K562 (cell line): ENCODE results near the gene SACM1L. TPM values are rescaled to one million over a fixed set of nuclear protein-coding genes. Genes with fewer than 3 reads are reported as not detected.

Source experiments
- ATAC-seq: fragments of 200-7000 bp; cut with Tn5 transposase; 3 replicates; pipeline ENCODE4 v1.9.1; 2020; ENCODE audit warnings: moderate library complexity
- BruUV-seq: library from RNA; stranded (reverse); fragments of 400-500 nt; replicated peaks from 2 replicates; lab custom pipeline; 2021; lab: Mats Ljungman, UMichigan
- CTCF ChIA-PET: fragments of 300-600 bp; formaldehyde crosslinking; extraction: SDS; loops from one replicate; lab custom pipeline; 2021; ENCODE audit warnings: low intra/inter-chr PET ratio; lab: Yijun Ruan, JAX
- POLR2A ChIA-PET: fragments of 300-600, 350-650 bp; sonication (Branson Sonifier 250); formaldehyde crosslinking; extraction: SDS; loops from one replicate; lab custom pipeline; 2021; ENCODE audit warnings: antibody characterized with exemption, inconsistent platforms; lab: Yijun Ruan, JAX
- DNase-seq, 4 experiments: peaks; one replicate each; pipeline versions ENCODE4 v3.0.0 to v3.0.0-alpha.2; 2011 to 2018; ENCODE audit warnings: low spot score in 3 of 4, mixed read lengths in 3 of 4; ENCODE audit errors: extremely low read depth in 1 of 4
- FAIRE-seq: peaks from 2 replicates; lab custom pipeline; 2011; peaks lifted over from hg19 to GRCh38; lab: Jason Lieb, UNC
- H2AFZ ChIP-seq: 2 replicates; pipeline ENCODE4 v1.6.0; 2011; ENCODE audit warnings: low read depth, low read length, control low read depth, inconsistent platforms
- H3K27ac ChIP-seq: fragments of 200-600 bp; 3 replicates; pipeline ENCODE4 v1.8.0; 2011; ENCODE audit warnings: low read depth, mild to moderate bottlenecking, control low read depth, inconsistent platforms, low read length, moderate library complexity, mixed read lengths; ENCODE audit errors: extremely low read depth
- H3K27me3 ChIP-seq, 2 experiments: fragments of 300-600 bp in 1 of 2; 2 replicates in 1 of 2; 3 replicates in 1 of 2; pipeline versions ENCODE4 v1.6.0 to v1.8.0; 2011; ENCODE audit warnings: inconsistent platforms in 2 of 2, low read length in 2 of 2, mild to moderate bottlenecking in 1 of 2, mixed read lengths in 1 of 2, moderate library complexity in 1 of 2; ENCODE audit not compliant: control insufficient read depth in 2 of 2, insufficient read depth in 2 of 2
- H3K36me3 ChIP-seq: fragments of 300-600 bp; 3 replicates; pipeline ENCODE4 v1.8.0; 2011; ENCODE audit warnings: mild to moderate bottlenecking, low read length, inconsistent platforms; ENCODE audit not compliant: control insufficient read depth, insufficient read depth
- H3K4me1 ChIP-seq, 2 experiments: fragments of 200-600 bp in 1 of 2; replicated peaks in 1 of 2; 2 replicates in 1 of 2; 3 replicates in 1 of 2; pipeline versions ENCODE4 v1.5.1 to v1.8.0; 2011; ENCODE audit warnings: inconsistent platforms in 2 of 2, low read length in 2 of 2, mild to moderate bottlenecking in 1 of 2, mixed read lengths in 1 of 2, moderate library complexity in 1 of 2; ENCODE audit not compliant: control insufficient read depth in 2 of 2, insufficient read depth in 2 of 2
- H3K4me2 ChIP-seq: 2 replicates; pipeline ENCODE4 v1.6.1; 2011; ENCODE audit warnings: low read length, control low read depth, inconsistent platforms, mixed read lengths; ENCODE audit not compliant: insufficient read depth
- H3K4me3 ChIP-seq: fragments of 200-600 bp; sonication (generic), shearing (Covaris generic); 2 replicates; pipeline ENCODE4 v1.5.1; 2016; ENCODE audit warnings: control low read depth, inconsistent platforms
- H3K79me2 ChIP-seq: fragments of 200-600 bp; 3 replicates; pipeline ENCODE4 v1.8.0; 2011; ENCODE audit warnings: low read length, inconsistent platforms; ENCODE audit not compliant: control insufficient read depth, insufficient read depth
- H3K9ac ChIP-seq, 2 experiments: 2 replicates each; pipeline versions ENCODE4 v1.6.0 to v1.6.1; 2011; ENCODE audit warnings: low read depth in 2 of 2, low read length in 2 of 2, control low read depth in 1 of 2, inconsistent platforms in 1 of 2, mild to moderate bottlenecking in 1 of 2, mixed read lengths in 1 of 2; ENCODE audit not compliant: insufficient read depth in 1 of 2
- H3K9me1 ChIP-seq: one replicate; pipeline ENCODE4 v1.6.0; 2011; ENCODE audit warnings: inconsistent platforms, mild to moderate bottlenecking, low read length, moderate library complexity; ENCODE audit not compliant: control insufficient read depth, insufficient read depth
- H3K9me3 ChIP-seq: replicated peaks from 2 replicates; pipeline ENCODE4 v1.5.1; 2011; ENCODE audit warnings: low read depth, low read length, inconsistent platforms; ENCODE audit not compliant: control insufficient read depth, insufficient read depth
- H4K20me1 ChIP-seq: replicated peaks from 2 replicates; pipeline ENCODE4 v1.6.1; 2011; ENCODE audit warnings: low read length, inconsistent platforms, mixed read lengths; ENCODE audit not compliant: control insufficient read depth, insufficient read depth
- CC2D1A ChIP-seq: fragments of 450-650 bp; IDR thresholded peaks from 2 replicates; pipeline ENCODE4 v1.6.1; 2017; ENCODE audit warnings: mild to moderate bottlenecking
- COPS2 ChIP-seq: fragments of 450-650 bp; conservative IDR thresholded peaks from 2 replicates; pipeline ENCODE4 v1.6.1; 2016; ENCODE audit warnings: mild to moderate bottlenecking, moderate library complexity
- CTCFL ChIP-seq: IDR thresholded peaks from 2 replicates; pipeline ENCODE4 v1.6.1; 2011; ENCODE audit warnings: borderline replicate concordance, low read depth, mild to moderate bottlenecking, moderate library complexity, low read length; ENCODE audit not compliant: insufficient read depth, poor library complexity, severe bottlenecking
- E2F1 ChIP-seq: sonication (generic); formaldehyde crosslinking; IDR thresholded peaks from 2 replicates; pipeline ENCODE4 v1.8.1; 2023; ENCODE audit warnings: mild to moderate bottlenecking, missing genetic modification reagents, moderate library complexity
- ETS2 ChIP-seq: IDR thresholded peaks from 2 replicates; pipeline ENCODE4 v1.6.1; 2016; ENCODE audit warnings: borderline replicate concordance, missing genetic modification characterization, mild to moderate bottlenecking, moderate library complexity, missing compliant biosample characterization; ENCODE audit not compliant: poor library complexity, severe bottlenecking
- FOXJ3 ChIP-seq: sonication (generic); formaldehyde crosslinking; IDR thresholded peaks from 2 replicates; pipeline ENCODE4 v1.4.0; 2020; ENCODE audit warnings: mild to moderate bottlenecking, missing genetic modification reagents
- IFI16 ChIP-seq: fragments of 250-450 bp; sonication (Bioruptor Pico); IDR thresholded peaks from 2 replicates; pipeline ENCODE4 v2.1.2; 2022; ENCODE audit warnings: mild to moderate bottlenecking, inconsistent platforms
- MLX ChIP-seq, 2 experiments: fragments of 450-650 bp in 1 of 2; sonication (generic) in 1 of 2; formaldehyde crosslinking; conservative IDR thresholded peaks; 2 replicates each; pipeline versions ENCODE4 v1.4.0 to v1.8.1; 2020 to 2022; ENCODE audit warnings: mild to moderate bottlenecking in 1 of 2, missing genetic modification reagents in 1 of 2
- RBFOX2 ChIP-seq: fragments of 200-400 bp; formaldehyde crosslinking; IDR thresholded peaks from 2 replicates; pipeline ENCODE4 v1.6.1; 2017; ENCODE audit warnings: low read depth, mild to moderate bottlenecking, low read length, moderate library complexity
- SMAD3 ChIP-seq: fragments of 450-650 bp; formaldehyde crosslinking; conservative IDR thresholded peaks from 2 replicates; pipeline ENCODE4 v1.4.0; 2020; ENCODE audit warnings: mild to moderate bottlenecking
- ZNF395 ChIP-seq: fragments of 200-800 bp; sonication (Bioruptor generic); IDR thresholded peaks from 2 replicates; pipeline ENCODE4 v1.6.1; 2017; ENCODE audit warnings: missing genetic modification characterization, missing compliant biosample characterization
- ZNF75A ChIP-seq: fragments of 450-650 bp; formaldehyde crosslinking; IDR thresholded peaks from 2 replicates; pipeline ENCODE4 v1.4.0; 2020; ENCODE audit warnings: mild to moderate bottlenecking
- WGBS: fragments of 100-300 bp; shearing (Covaris generic); methylation state at CpG from one replicate; pipeline ENCODE4 v1.1.6; 2016; ENCODE audit warnings: low coverage, mixed read lengths; ENCODE audit not compliant: insufficient coverage; ENCODE audit errors: missing lambda C conversion rate; 5-methylcytosine and 5-hydroxymethylcytosine counted together
- in situ Hi-C: fragments of 300-500 bp; cut with MboI; formaldehyde crosslinking; loops from 4 replicates; pipeline ENCODE4 v1.15.0; 2018; ENCODE audit warnings: inconsistent platforms, mixed read lengths
- intact Hi-C: fragments of 100-400 bp; cut with micrococcal nuclease; formaldehyde crosslinking; loops from 2 replicates; pipeline ENCODE4 v1.14.2; 2022
- polyA plus RNA-seq, 8 experiments: library from polyadenylated mRNA; depleted of rRNA in 4 of 8; stranded (reverse) in 5 of 8; unstranded in 3 of 8; fragments of >200 nt; fragmentation: Nextera tagmentation in 2 of 8; fragmentation: Illumina TruSeq in 1 of 8; extraction: Ambion mirVana in 2 of 8; extraction: Trizol in 1 of 8; gene quantifications; 2 replicates each; pipeline versions ENCODE4 v1.2.1 to v1.2.3, GENCODE V29; 2011 to 2014; ENCODE audit warnings: inconsistent platforms in 1 of 8, missing spikeins in 1 of 8
- total RNA-seq, 7 experiments: library from RNA; depleted of rRNA in 6 of 7; stranded (reverse); fragments of >200 nt in 6 of 7; fragmentation: Illumina TruSeq in 2 of 7; extraction: Trizol in 2 of 7; gene quantifications; 2 replicates each; pipeline versions ENCODE4 v1.2.1 to v1.2.3, GENCODE V29; 2011 to 2021; ENCODE audit warnings: low replicate concordance in 1 of 7

Gene SACM1L
- total and polyA plus RNA-seq, 9 of the 15 experiments (the other 6 are each of a cell fraction or from before 2014, with no cell fraction given) = 25.7 to 67.2 (median 40.3) TPM

GRCh38 chr3:45657853-45658252 is 31.3 kb upstream of the SACM1L start (continued):
- TF ChIP-seq FOXJ3 (CRISPR knock-in tag) (no peak), MLX (CRISPR knock-in tag; conservative IDR thresholded peaks at IDR 0.05) (no peak), COPS2 (no peak), RBFOX2 (no peak)

- no TSS peak for BruUV-seq
- Histone ChIP-seq H3K9ac (no peak overlapping the region), H3K4me2 (no peak overlapping the region), H3K9me3 (no peaks in the 10 kb centered on the region), H3K79me2 (peaks cover 9% of the 10 kb centered on the region; the same call in 2 of the 3 replicates), H3K4me3 (no peak overlapping the region), H4K20me1 (peaks cover 3% of the 10 kb centered on the region; the same call in 1 of the 2 replicates), H3K9me1 (no peaks in the 10 kb centered on the region), H3K4me1 (peaks cover 5 to 7% of the 10 kb centered on the region in 2 experiments; a peak in 4 of 5 replicates), H3K27ac (no peak overlapping the region), H2AFZ (no peak overlapping the region; the same call in 1 of the 2 replicates), H3K36me3 (peaks cover 9% of the 10 kb centered on the region), H3K27me3 (no peaks in the 10 kb centered on the region)
- CTCF ChIA-PET = interaction anchor here (0.8 to 3.0 kb wide), 4 partner anchors 67 to 622 kb away, joined by 3 to 17 read pairs (median 10); no protein-coding TSS in a partner anchor
- FAIRE-seq = peak; percentile 78
- ATAC-seq = peak; percentile 68
- intact Hi-C loops = loop anchor here (5.0 to 10.0 kb wide), 3 partner anchors 265 to 433 kb away; partner anchors contain the start of gene TMEM158
- POLR2A ChIA-PET = interaction anchor here (0.5 to 1.1 kb wide), 11 partner anchors 10 to 1720 kb away, joined by 3 to 7 read pairs (median 4); no protein-coding TSS in a partner anchor
- peak; percentile 80 to 81 (median 80) for DNase-seq
- in situ Hi-C loops = loop anchor here (5.0 kb wide), 3 partner anchors 148 to 623 kb away; no protein-coding TSS in a partner anchor
- 39% methylated on average over 17 of the region's 19 CpGs for WGBS
- TF ChIP-seq IFI16 (CRISPR knock-in tag) = 0 out of 2 replicates have a peak, but pooled peaks have one; percentile 23
- TF ChIP-seq E2F1 (CRISPR knock-in tag) = 0 out of 2 replicates have a peak, but pooled peaks have one; percentile 45
- TF ChIP-seq CC2D1A = 0 out of 2 replicates have a peak, but pooled peaks have one; percentile 16
- TF ChIP-seq CTCFL = peak; percentile 16
- no peak for TF ChIP-seq ETS2 (tag)
- TF ChIP-seq ZNF75A = no peak
- 0 out of 2 replicates have a peak, but pooled peaks have one; percentile 57 for TF ChIP-seq ZNF395
- TF ChIP-seq SMAD3 (CRISPR knock-in tag) = 0 out of 2 replicates have a peak, but pooled peaks have one; percentile 42
Measured at GRCh38 chr3:45659661-45660566, 29.3 kb upstream of the SACM1L start.
